ENCODE results near the gene ACOT7. TPM values are rescaled to one million over a fixed set of nuclear protein-coding genes. Genes with fewer than 3 reads are reported as not detected.

Gene ACOT7
- total RNA-seq, 5 donors from 2014 or later (not counting 1 experiment from before 2014, with no cell fraction given): 6.1 to 9.3 (median 7.4) TPM

Other genes starting within 250 kb of the ACOT7 start
- under 1 TPM; 0.05 to 0.23 (median 0.16) TPM for gene CHD5, start 213.4 kb downstream of the ACOT7 start, total RNA-seq
- 100 to 1,000 TPM; 448 to 621 (median 462) TPM for gene RPL22, start 194.2 kb downstream of the ACOT7 start, total RNA-seq
- gene RNF207, start 187.6 kb downstream of the ACOT7 start, total RNA-seq: 1 to 10 TPM; 4.7 to 9.7 (median 6.9) TPM
- gene ICMT, start 157.8 kb downstream of the ACOT7 start, total RNA-seq: 10 to 100 TPM in 4 of 5 donors, 1 to 10 TPM in 1; 9.6 to 24.0 (median 20.7) TPM
- not detected for gene HES3, start 149.6 kb downstream of the ACOT7 start, total RNA-seq
- 1 to 10 TPM in 1 of 5 donors, under 1 TPM in 4; 0.35 to 2.7 (median 0.72) TPM for gene GPR153, start 132.7 kb downstream of the ACOT7 start, total RNA-seq
- under 1 TPM in 1 of 5 donors, not detected in 4; 0.16 TPM for gene HES2, start 26.2 kb upstream of the ACOT7 start, total RNA-seq
- gene ESPN, start 31.0 kb upstream of the ACOT7 start, total RNA-seq: 1 to 10 TPM; 2.1 to 9.2 (median 6.2) TPM
- gene TNFRSF25, start 72.4 kb upstream of the ACOT7 start, total RNA-seq: 100 to 1,000 TPM; 215 to 580 (median 446) TPM
- 10 to 100 TPM in 1 of 5 donors, 1 to 10 TPM in 4; 7.1 to 18.2 (median 8.4) TPM for gene PLEKHG5, start 97.9 kb upstream of the ACOT7 start, total RNA-seq
- 10 to 100 TPM; 48.6 to 66.6 (median 58.7) TPM for gene NOL9, start 160.7 kb upstream of the ACOT7 start, total RNA-seq
- gene TAS1R1, start 161.5 kb upstream of the ACOT7 start, total RNA-seq: not detected
- 10 to 100 TPM; 42.2 to 82.3 (median 70.3) TPM for gene ZBTB48, start 186.2 kb upstream of the ACOT7 start, total RNA-seq
- 10 to 100 TPM; 21.9 to 72.3 (median 61.6) TPM for gene KLHL21, start 209.1 kb upstream of the ACOT7 start, total RNA-seq
- gene PHF13, start 220.0 kb upstream of the ACOT7 start, total RNA-seq: 10 to 100 TPM in 3 of 5 donors, 1 to 10 TPM in 2; 6.0 to 12.7 (median 11.9) TPM
- gene THAP3, start 231.1 kb upstream of the ACOT7 start, total RNA-seq: 10 to 100 TPM; 12.8 to 37.1 (median 26.1) TPM

Data from T-cell (primary cell).